Midbrain (tissue), 1 donor: Measurements from ENCODE around the gene MAN1C1.
A peak's percentile ranks its signal among the peaks of the same experiment; 100 is the strongest.
"Not testable (repeated sequence)": the region's sequence is repeated elsewhere in the genome, so short reads cannot be mapped to it uniquely, and the experiment has no call there.

ENCODE experiments used
- DNase-seq: peaks from one replicate; lab custom pipeline; 2025; lab: John Stamatoyannopoulos, UW

The MAN1C1 gene

GRCh38 chr1:25583519-25584370, 32.8 kb upstream of the MAN1C1 start:
- no peak for DNase-seq

DNA sequence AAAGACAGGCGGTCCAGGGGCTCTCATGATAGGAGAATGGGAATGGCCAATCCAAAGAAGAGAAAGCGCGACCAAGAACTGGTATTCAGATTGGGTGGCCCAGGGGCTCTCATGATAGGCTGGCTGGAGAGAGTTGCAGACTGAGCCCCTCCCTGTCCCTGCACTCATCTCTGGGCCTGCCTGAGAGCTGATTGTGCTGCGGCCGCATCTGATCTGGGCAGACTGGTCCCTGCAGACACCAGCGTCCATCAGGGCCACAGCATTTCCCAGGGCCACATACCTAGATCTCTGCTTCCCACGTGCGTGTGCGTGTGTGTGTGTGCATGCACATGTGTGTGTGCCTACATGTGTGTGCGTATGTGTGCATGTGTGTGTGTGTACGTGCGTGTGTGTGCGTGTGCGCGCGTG, 30.4 kb upstream of the MAN1C1 start:
- DNase-seq, result no peak

- no peak for DNase-seq
These were observed 29.3 kb upstream of the MAN1C1 start for GRCh38 chr1:25587290-25587689.

- not testable (repeated sequence) for DNase-seq
These were observed 28.4 kb upstream of the MAN1C1 start for GRCh38 chr1:25588224-25588623.

DNA sequence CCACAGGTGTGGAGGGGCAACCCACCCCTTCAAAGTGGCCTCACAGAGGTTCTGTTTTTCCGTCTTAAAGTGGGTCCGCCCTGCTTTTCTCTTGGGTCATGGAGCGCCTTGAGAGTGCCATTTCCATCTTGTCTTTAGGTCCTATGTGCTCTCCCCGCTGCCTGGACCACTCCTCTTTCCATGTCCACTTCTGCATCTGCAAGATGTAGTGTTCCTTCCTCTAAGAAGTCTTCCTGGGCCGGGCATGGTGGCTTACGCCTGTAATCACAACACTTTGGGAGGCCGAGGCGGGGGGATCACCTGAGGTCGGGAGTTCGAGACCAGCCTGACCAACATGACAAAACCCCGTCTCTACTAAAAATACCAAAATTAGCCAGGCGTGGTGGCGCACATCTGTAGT, 27.8 kb upstream of the MAN1C1 start:
- DNase-seq, result not testable (repeated sequence)

DNA sequence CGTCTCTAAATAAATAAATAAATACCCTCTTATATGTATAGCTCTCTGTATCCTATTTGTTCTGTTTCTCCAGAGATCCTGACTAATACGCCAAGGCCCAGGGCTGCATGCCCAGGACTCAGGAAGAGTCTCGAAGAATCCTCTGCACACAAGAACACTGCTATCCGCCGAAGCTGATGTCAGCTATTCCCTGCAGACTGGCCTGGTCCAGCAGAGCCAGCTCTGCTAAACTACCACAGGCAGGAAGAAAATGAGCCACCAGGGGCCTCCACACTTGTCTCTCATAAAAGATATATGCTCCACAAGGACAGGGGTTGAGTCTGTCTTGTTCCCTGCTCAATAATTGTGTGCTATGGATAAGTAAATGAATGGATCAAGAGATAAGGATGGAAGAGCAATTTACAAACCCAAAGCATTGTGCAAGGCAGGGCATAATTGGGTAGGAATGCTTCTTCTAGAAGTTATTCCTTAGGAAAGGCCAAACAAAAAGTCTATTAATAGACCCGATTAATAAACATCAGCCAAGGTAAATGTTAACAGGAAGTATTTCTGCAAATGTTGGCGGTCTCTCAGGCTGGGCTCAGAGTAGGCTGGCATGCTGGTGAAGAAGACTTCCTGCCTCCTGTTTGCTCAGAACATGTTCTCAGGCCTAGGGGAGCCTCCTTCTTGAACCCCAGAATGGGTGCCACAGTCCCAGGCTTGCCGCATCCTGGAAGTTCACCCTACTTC, 26.3 kb upstream of the MAN1C1 start:
- DNase-seq, result no peak

DNA sequence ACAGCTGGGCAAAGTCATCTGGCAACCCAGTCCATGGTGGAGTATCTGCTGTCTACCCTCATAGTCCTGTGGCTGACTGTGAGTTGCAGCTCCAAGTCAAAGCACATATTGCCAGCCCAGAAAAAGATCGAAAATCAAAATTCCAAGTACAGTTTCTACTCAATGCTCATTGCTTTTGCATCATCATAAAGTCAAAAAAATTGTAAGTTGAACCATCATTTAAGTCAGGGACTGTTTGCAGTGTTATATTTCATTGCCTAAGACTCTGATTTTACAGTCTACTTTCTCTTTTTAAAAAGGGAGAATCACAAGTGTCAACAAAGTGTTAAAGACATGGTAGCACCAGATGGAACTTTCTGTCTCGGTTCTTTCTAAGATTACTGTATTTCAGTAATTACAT, 22.7 kb upstream of the MAN1C1 start:
- no peak for DNase-seq

DNA sequence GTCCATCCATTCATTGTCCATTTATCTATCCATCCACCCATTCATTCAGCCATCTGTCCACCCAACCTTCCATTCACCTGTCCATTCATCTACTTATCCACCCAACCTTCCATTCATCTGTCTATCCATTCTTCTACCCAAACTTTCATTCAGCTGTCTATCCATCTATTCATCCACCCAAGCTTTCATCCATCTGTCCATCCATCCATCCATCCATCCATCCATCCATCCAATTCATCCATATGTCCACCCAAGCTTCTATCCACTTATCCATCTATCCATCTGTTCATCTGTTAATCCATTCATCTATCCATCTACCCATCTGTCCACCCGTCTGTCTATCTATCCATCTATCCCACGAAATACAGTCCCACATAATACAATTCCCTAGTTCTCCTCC, 21.6 kb upstream of the MAN1C1 start:
- DNase-seq, result no peak

- DNase-seq, result not testable (repeated sequence)
These were observed 19.9 kb upstream of the MAN1C1 start for GRCh38 chr1:25596641-25597040.

- no peak for DNase-seq
These were observed 17.7 kb upstream of the MAN1C1 start for GRCh38 chr1:25598879-25599278.

- DNase-seq, result no peak
These were observed 16.5 kb upstream of the MAN1C1 start for GRCh38 chr1:25599969-25600610.

- DNase-seq, result not testable (repeated sequence)
These were observed 15.5 kb upstream of the MAN1C1 start for GRCh38 chr1:25600971-25601699.

GRCh38 chr1:25603779-25604538, 12.6 kb upstream of the MAN1C1 start:
- DNase-seq, result not testable (repeated sequence)

DNA sequence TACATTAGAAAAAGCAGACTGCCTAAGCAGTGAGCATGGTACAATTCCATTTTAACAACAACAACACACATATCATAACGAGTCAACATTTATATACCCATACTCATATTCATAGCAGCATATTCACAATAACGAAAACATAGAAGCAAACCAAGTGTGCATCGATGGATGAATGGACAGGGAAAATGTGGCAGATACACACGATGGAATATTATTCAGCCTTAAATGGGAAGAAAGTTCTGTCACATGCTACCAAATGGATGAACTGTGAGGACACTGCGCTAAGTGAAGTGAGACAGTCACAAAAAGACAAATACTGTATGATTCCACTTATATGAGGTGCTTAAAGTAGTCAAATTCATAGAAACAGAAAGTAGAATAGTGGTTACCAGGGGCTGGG, 9.5 kb upstream of the MAN1C1 start:
- DNase-seq, result no peak

- DNase-seq, result peak; percentile 86
These were observed 8.0 kb upstream of the MAN1C1 start for GRCh38 chr1:25608488-25609178.

DNA sequence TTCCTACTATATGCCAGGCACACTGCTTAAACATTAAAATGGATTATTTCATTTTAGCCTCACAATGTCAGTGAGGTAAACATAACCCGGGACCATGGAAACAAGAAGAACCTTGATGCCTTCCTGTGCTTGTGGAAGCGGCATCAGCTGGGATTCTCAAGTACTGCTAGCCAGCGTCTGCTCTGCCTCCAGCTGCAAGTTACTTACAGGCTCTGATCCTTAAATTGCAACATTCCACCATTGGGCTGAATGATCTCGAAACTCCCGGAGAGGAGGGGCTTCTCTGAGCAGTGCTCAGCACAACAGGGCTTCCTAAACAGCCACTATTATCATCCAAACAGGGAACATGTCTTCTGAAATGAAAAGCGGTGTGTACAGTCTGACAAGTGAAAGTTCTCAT, 6.7 kb upstream of the MAN1C1 start:
- DNase-seq, result no peak

DNA sequence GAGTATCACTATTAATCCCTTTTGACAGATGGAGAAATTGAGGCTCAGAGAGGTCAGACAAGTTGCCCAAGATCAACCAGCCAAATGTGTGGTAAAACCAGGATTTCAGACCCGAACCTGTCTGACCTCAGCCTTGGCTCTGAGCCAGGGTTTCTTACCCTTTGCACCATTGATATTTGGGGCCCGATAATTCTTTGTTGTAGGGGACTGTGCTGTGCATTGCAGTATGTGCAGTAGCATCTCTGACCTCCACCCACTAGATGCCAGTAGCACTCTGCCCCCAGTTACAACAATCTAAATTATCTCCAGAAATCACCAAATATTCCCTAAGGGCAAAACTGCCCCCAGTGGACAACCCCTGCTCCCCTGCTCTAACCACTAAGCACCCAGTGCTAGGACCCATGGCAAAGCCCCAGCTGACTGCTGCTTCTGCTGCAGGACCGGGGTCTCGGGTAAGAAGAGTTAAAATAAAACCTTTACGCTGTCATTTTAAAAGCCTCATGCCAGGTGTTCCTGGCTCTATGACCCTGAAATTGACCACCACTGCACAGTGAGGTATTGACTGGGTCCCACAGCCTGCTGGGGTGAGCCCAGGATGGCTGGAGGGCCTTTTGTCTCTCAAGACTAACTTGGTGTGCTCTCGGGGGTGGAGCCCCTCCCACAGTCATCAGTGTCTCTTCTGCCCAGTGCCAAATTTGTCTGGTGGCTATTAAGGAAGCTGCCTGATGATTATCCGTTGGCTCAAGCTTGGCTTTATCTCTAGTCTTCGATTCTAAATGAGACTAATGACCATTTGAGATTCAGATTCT, 5.6 kb upstream of the MAN1C1 start:
- no peak for DNase-seq

DNA sequence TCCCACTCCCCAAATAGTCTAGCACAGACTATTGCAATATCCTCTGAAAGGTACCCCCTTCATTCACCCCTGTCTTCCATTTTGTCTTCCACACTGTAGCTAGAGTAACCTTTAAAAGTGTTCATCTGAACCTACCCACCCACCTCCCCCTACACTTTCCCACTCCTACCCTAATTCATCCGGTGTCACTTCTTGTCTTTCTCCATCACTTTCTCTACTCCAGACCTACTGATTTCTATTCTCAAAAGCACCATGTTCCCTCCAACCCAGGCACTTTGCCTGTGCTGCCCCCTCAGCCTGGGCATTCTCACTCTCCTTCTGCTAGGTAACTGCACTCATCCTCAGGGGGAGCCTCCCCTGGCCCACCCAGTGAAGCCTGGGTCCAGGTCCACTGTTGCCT, 4.7 kb upstream of the MAN1C1 start:
- DNase-seq, result no peak

- DNase-seq, result no peak
These were observed 4.2 kb upstream of the MAN1C1 start for GRCh38 chr1:25612421-25612820.

GRCh38 chr1:25613091-25613490, 3.5 kb upstream of the MAN1C1 start:
- DNase-seq, result no peak
